Thymus (tissue), 11 donors: Measurements from ENCODE around the gene KCNIP1. TPM values are rescaled to one million over a fixed set of nuclear protein-coding genes. Genes with fewer than 3 reads are reported as not detected.

Source experiments
- DNase-seq, 9 donors: peaks; one replicate each; pipeline ENCODE4 v3.0.0-alpha.2; 2013; ENCODE audit warnings: low spot score in 9 of 9, low read depth in 6 of 9, missing footprints in 1 of 9
- H3K27ac ChIP-seq, 2 donors: one replicate each; pipeline ENCODE4 v1.5.1; 2013; ENCODE audit warnings: control low read depth in 1 of 2, low read depth in 1 of 2, low read length in 1 of 2, mild to moderate bottlenecking in 1 of 2, moderate library complexity in 1 of 2
- H3K27me3 ChIP-seq, 2 donors: one replicate each; pipeline ENCODE4 v1.5.1; 2013; ENCODE audit warnings: low read length in 1 of 2; ENCODE audit not compliant: control insufficient read depth in 2 of 2, insufficient read depth in 1 of 2
- H3K36me3 ChIP-seq, 2 donors: one replicate each; pipeline ENCODE4 v1.5.1; 2013; ENCODE audit warnings: low read length in 1 of 2, mild to moderate bottlenecking in 1 of 2, moderate library complexity in 1 of 2; ENCODE audit not compliant: control insufficient read depth in 2 of 2, insufficient read depth in 2 of 2
- H3K4me1 ChIP-seq, 2 donors: one replicate each; pipeline ENCODE4 v1.5.1; 2013; ENCODE audit warnings: low read length in 2 of 2; ENCODE audit not compliant: control insufficient read depth in 2 of 2, insufficient read depth in 2 of 2
- H3K4me3 ChIP-seq, 2 donors: one replicate each; pipeline ENCODE4 v1.5.1; 2013; ENCODE audit warnings: low read length in 2 of 2, control low read depth in 1 of 2, mild to moderate bottlenecking in 1 of 2
- H3K9me3 ChIP-seq, 2 donors: one replicate each; pipeline ENCODE4 v1.5.1; 2013; ENCODE audit warnings: low read length in 1 of 2, mild to moderate bottlenecking in 1 of 2; ENCODE audit not compliant: control insufficient read depth in 2 of 2, insufficient read depth in 1 of 2
- WGBS: extraction: QIAGEN DNeasy Blood & Tissue Kit; methylation state at CpG from one replicate; pipeline ENCODE4 v1.1.7; 2013; 5-methylcytosine and 5-hydroxymethylcytosine counted together
- polyA plus RNA-seq: library from polyadenylated mRNA; stranded (reverse); fragments of 200-250 nt; gene quantifications from one replicate; pipeline ENCODE4 v1.2.3, GENCODE V29; 2013
- total RNA-seq: library from RNA; stranded (reverse); fragments of 120-200 nt; gene quantifications from one replicate; pipeline ENCODE4 v1.2.4, GENCODE V29; 2013
- donor health status: healthy.

KCNIP1 gene
- total and polyA plus RNA-seq, 2 donors = 0.09 to 0.23 TPM

DNA sequence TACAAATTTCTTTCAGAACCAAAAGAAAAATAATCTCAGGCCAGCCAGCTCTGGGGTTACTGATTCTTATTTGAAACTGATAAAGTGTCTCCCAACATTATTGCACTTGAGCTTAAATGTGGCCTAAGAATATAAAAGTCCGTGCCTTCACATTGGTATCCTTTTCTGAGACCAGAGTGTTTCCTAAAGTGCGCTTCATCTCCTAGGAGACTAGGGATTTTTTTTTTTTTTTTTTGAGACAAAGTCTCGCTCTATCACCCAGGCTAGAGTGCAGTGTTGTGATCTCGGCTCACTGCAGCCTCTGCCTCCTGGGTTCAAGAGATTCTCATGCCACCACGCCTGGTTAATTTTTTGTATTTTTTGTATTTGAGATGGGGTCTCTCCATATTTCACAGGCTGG is 23.6 kb upstream of the KCNIP1 start:
- Histone ChIP-seq H3K27me3 (peaks cover 0 to 2% of the 10 kb centered on the region in 2 donors), H3K4me1 (peaks cover 0 to 5% of the 10 kb centered on the region in 2 donors), H3K4me3 (no peak overlapping the region), H3K36me3 (no peaks in the 10 kb centered on the region), H3K9me3 (no peaks in the 10 kb centered on the region), H3K27ac (no peak overlapping the region)
- 95% methylated on average over 5 of the region's 5 CpGs for WGBS
- DNase-seq = no peak

DNA sequence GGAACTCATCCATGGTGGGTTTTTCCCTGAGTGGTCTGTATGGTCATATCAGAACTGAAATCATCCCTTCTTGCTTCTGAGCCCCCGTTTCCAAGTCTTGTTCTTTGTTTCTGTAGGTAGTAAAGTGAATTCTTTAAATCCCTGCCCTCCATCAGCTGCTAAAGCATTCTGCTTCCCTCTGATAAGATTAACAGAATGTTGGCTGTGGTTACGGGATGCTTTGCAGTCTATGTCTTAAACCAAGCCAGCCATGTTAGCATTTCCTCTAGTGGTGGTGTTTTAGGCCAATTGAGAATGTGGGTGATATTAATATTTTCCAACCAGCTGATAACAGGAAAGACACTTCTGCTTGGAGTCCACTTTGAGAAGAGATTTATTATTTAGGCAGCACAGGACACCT is 22.0 kb upstream of the KCNIP1 start:
- DNase-seq = no peak
- 34% methylated on average over 2 of the region's 2 CpGs for WGBS

DNA sequence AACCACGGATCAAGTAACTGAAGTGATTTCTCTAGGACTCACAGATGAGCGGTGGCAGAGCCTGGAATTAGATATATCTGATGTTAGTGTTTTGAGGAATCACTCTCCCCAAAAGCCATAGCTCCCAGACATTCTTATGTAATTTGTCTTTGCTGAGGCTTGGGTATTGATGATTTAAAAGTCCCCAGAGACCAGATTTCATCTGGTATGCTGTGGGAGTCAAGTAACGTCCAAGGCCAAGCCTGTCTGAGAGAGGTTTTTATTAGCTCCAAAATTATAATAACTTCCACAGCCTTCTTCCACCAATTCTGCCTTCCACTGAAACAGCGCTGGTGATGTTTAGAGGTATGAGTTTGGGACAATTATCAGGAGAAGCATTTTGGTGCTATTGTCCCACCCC is 21.3 kb upstream of the KCNIP1 start:
- DNase-seq = no peak
- no peaks in the 10 kb centered on the region for H3K9me3 ChIP-seq
- H3K4me3 ChIP-seq = no peak overlapping the region
- 93% methylated on average over 4 of the region's 4 CpGs for WGBS
- H3K4me1 ChIP-seq = peaks cover 0 to 5% of the 10 kb centered on the region in 2 donors
- no peaks in the 10 kb centered on the region for H3K36me3 ChIP-seq
- H3K27ac ChIP-seq = no peak overlapping the region
- H3K27me3 ChIP-seq = peaks cover 0 to 2% of the 10 kb centered on the region in 2 donors

More for the DNA sequence above, 22.0 kb upstream of the KCNIP1 start:
- Histone ChIP-seq H3K4me1 (peaks cover 0 to 5% of the 10 kb centered on the region in 2 donors), H3K4me3 (no peak overlapping the region), H3K36me3 (no peaks in the 10 kb centered on the region), H3K27ac (no peak overlapping the region), H3K9me3 (no peaks in the 10 kb centered on the region), H3K27me3 (peaks cover 0 to 2% of the 10 kb centered on the region in 2 donors)

DNA sequence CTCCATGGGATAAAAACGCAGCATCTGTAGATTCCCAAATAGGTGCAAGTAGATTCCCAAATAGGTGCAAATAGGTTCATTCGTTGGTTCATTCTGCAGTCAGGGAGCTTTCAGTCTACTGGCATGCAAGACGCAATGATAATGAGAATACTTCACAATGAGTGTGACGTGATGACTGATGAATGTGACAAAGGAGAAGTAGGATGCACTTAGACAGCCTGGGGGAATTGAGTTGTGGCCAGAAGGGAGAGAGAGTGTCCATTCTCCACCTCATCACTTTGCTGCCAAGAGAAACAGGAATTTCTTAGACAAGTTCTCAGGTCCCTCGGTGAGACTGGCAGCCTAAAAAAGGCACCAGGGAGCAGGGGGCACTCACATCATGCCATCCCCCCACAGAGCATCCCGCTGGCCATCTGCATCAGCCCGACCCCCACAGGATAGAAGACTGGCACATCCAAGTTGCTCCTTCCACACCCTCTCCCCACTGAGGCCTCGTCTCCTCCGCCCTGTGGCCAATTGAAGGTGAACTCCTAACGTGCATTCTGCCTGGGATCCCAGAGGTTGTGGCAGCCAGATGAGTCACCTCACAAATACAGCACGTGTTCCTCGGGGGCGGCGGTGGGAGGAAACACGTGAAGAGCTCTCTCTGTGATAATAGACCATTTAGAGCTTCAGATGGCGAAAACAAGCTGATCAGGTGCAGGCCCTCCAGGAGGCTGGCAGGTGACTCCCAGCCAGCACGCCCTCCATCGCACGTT is 19.9 kb upstream of the KCNIP1 start:
- DNase-seq = peak in 1 of 9 donors; percentile 8
- peaks cover 0 to 5% of the 10 kb centered on the region in 2 donors for H3K4me1 ChIP-seq

DNA sequence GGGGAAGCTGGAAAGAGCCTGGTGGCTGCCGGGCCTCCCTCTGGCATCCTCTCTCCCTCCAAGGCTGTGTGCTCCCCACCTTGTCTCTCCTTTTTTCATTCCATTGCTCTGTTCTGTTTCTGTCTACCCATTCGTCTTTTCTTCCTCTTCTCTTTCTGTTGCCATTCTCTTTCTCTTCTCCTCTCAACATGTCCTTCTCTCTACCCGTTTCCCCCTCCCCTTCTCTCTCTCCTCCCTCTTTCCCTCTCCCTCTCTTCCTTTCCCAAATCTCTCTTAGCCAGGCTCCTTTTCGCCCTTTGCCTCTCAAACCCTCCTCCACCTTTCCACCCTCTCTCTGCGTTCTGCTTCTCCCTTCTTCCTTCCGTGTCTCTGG is 19.4 kb upstream of the KCNIP1 start:
- Histone ChIP-seq H3K4me1 (peaks cover 0 to 5% of the 10 kb centered on the region in 2 donors), H3K27me3 (peaks cover 0 to 2% of the 10 kb centered on the region in 2 donors), H3K9me3 (no peaks in the 10 kb centered on the region), H3K27ac (no peak overlapping the region), H3K36me3 (no peaks in the 10 kb centered on the region), H3K4me3 (no peak overlapping the region)
- 91% methylated on average over 6 of the region's 6 CpGs for WGBS
- no peak for DNase-seq

More for the DNA sequence above, 19.9 kb upstream of the KCNIP1 start:
- no peak overlapping the region for H3K27ac ChIP-seq
- WGBS = 87% methylated on average over 19 of the region's 19 CpGs
- H3K9me3 ChIP-seq = no peaks in the 10 kb centered on the region
- H3K36me3 ChIP-seq = no peaks in the 10 kb centered on the region
- H3K4me3 ChIP-seq = no peak overlapping the region
- peaks cover 0 to 2% of the 10 kb centered on the region in 2 donors for H3K27me3 ChIP-seq

DNA sequence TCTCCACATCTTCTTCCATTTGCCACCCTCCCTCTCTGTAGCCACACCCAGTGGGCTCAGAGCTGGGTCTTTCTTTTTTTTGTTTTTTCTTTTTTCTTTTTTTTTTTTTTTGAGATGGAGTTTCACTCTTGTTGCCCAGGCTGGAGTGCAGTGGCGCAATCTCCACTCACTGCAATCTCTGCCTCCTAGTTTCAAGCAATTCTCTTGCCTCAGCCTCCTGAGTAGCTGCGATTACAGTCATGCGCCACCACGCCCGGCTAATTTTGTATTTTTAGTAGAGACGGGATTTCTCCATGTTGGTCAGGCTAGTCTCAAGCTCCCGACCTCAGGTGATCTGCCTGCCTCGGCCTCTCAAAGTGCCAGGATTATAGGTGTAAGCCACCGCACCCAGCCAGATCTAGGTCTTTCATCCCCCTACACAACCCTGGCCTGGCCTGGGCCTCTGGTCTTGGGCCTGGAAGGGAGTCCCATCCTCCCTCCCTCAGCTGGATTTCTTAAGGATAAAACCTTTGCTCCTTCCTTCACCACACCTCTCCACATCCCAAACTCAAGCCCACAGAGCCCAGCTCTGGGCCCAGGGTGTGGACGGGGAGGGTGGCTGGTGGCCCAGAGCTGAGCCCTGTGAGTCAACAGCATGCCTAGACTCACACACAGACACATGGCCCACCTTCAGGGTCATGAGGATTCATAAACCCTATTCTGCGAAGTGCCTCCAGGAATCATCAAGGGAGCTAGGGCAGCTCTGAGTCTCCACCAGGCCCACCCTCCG is 18.8 kb upstream of the KCNIP1 start:
- Histone ChIP-seq H3K36me3 (no peaks in the 10 kb centered on the region), H3K4me1 (peaks cover 0 to 5% of the 10 kb centered on the region in 2 donors), H3K4me3 (no peak overlapping the region), H3K27ac (no peak overlapping the region), H3K9me3 (no peaks in the 10 kb centered on the region), H3K27me3 (peaks cover 0 to 2% of the 10 kb centered on the region in 2 donors)
- no peak for DNase-seq
- 97% methylated on average over 12 of the region's 12 CpGs for WGBS

DNA sequence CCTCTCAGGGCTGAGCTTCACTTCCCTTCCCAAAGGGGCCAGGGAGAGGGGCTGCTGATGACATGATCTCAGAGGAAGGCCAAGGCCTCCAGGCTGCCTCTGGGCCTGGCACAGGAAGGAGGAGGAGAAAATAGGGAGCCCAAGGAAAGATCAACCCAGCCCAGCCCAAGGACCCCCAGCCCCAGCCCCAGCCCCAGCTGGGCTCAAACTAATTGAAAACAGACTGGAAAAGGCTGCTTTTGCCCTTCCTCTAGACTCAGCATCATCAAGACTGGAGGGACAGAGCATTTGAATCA is 18.3 kb upstream of the KCNIP1 start:
- no peaks in the 10 kb centered on the region for H3K9me3 ChIP-seq
- no peak overlapping the region for H3K4me3 ChIP-seq
- peaks cover 0 to 2% of the 10 kb centered on the region in 2 donors for H3K27me3 ChIP-seq
- DNase-seq = no peak
- no peak overlapping the region for H3K27ac ChIP-seq
- H3K4me1 ChIP-seq = peaks cover 0 to 5% of the 10 kb centered on the region in 2 donors
- no peaks in the 10 kb centered on the region for H3K36me3 ChIP-seq

DNA sequence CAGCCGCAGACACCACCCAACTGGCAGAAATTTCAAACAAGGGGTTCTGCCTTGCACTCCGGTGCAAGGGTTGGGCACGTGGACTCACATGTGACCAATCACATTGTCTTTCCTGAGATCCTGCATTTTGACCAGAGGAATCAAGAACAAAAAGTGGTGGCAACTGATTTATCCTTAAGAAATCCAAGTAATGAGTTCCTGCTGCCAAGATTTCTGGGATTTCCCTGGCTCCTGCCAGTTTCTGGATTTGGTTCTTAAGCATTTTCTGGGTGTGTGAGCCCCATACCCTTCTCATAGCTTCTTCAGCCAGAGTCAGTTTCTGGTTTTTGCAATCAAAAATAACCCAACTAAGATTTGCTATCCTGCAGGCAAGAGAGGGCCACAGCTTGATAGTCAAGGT is 17.4 kb upstream of the KCNIP1 start:
- no peaks in the 10 kb centered on the region for H3K9me3 ChIP-seq
- 97% methylated on average over 3 of the region's 3 CpGs for WGBS
- DNase-seq = no peak
- peaks cover 0 to 5% of the 10 kb centered on the region in 2 donors for H3K4me1 ChIP-seq
- no peak overlapping the region for H3K4me3 ChIP-seq
- H3K27me3 ChIP-seq = peaks cover 0 to 2% of the 10 kb centered on the region in 2 donors
- no peaks in the 10 kb centered on the region for H3K36me3 ChIP-seq
- no peak overlapping the region for H3K27ac ChIP-seq

DNA sequence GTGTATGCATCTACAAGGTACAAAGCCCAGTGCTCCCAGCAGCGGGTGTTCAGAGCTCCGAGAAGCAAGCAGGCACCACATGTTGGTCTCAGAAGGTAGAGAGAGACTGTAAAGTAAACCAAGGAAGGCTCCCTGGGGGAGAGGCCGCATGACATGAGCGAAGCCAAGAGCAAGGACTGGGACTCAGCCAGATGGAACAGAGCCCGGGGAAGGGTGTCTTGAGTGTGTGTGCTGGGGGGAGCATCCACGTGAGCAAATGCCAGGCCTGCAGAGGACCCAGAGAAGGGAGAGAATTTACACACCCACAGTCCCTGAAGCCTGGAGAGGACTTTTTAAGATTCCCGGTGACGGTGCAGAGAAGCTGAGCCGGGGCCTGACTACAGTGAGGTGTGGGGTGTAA is 15.2 kb upstream of the KCNIP1 start:
- no peaks in the 10 kb centered on the region for H3K9me3 ChIP-seq
- peaks cover 0 to 5% of the 10 kb centered on the region in 2 donors for H3K4me1 ChIP-seq
- no peak overlapping the region for H3K27ac ChIP-seq
- no peak for DNase-seq
- WGBS = 94% methylated on average over 9 of the region's 9 CpGs
- H3K4me3 ChIP-seq = no peak overlapping the region
- no peaks in the 10 kb centered on the region for H3K36me3 ChIP-seq
- H3K27me3 ChIP-seq = peaks cover 0 to 2% of the 10 kb centered on the region in 2 donors
